ENCODE results near the gene FILIP1L.

GRCh38 chr3:99953596-99953995 is 160.7 kb downstream of the FILIP1L start:
- no peak for TF ChIP-seq CTCF (conservative IDR thresholded peaks at IDR 0.05; ENCODE audit: low read depth, low read length)
- no peak for TF ChIP-seq EZH2 (IDR thresholded peaks at IDR 0.05; ENCODE audit: borderline replicate concordance, low read depth, low read length, poor library complexity, severe bottlenecking)
